Loucy (cell line): ENCODE measurements around the gene PLXNB2.

Source experiments
- H2AFZ ChIP-seq: fragments of 200-600 bp; sonication (generic); 2 replicates; pipeline ENCODE4 v1.6.0; 2016; ENCODE audit warnings: antibody characterized with exemption, mild to moderate bottlenecking, low read length, moderate library complexity
- H3F3A ChIP-seq: fragments of 200-600 bp; 2 replicates; pipeline ENCODE4 v1.6.0; 2016; ENCODE audit warnings: antibody characterized with exemption, low read depth, mild to moderate bottlenecking
- H3K27me3 ChIP-seq: fragments of 200-600 bp; sonication (generic); 2 replicates; pipeline ENCODE4 v1.6.1; 2014; ENCODE audit warnings: low read length, mild to moderate bottlenecking; ENCODE audit not compliant: insufficient read depth, poor library complexity, severe bottlenecking
- H3K36me3 ChIP-seq: fragments of 200-600 bp; sonication (generic); 2 replicates; pipeline ENCODE4 v1.6.1; 2016; ENCODE audit warnings: low read length; ENCODE audit not compliant: insufficient read depth
- H3K4me1 ChIP-seq: fragments of 200-600 bp; sonication (generic); 2 replicates; pipeline ENCODE4 v1.5.1; 2014; ENCODE audit warnings: low read length, mild to moderate bottlenecking; ENCODE audit not compliant: insufficient read depth, poor library complexity, severe bottlenecking
- H3K4me2 ChIP-seq: fragments of 200-600 bp; sonication (generic); 2 replicates; pipeline ENCODE4 v1.6.0; 2014; ENCODE audit warnings: antibody characterized with exemption, low read length, low read depth, mild to moderate bottlenecking; ENCODE audit not compliant: poor library complexity, severe bottlenecking
- H3K4me3 ChIP-seq: fragments of 200-600 bp; sonication (generic); 2 replicates; pipeline ENCODE4 v1.5.1; 2014; ENCODE audit warnings: low read length, mild to moderate bottlenecking, mixed read lengths; ENCODE audit not compliant: poor library complexity, severe bottlenecking
- H3K79me2 ChIP-seq: fragments of 200-600 bp; sonication (generic); 2 replicates; pipeline ENCODE4 v1.6.1; 2014; ENCODE audit warnings: low read length; ENCODE audit not compliant: insufficient read depth
- H3K9ac ChIP-seq: fragments of 200-600 bp; sonication (generic); 2 replicates; pipeline ENCODE4 v1.6.0; 2014; ENCODE audit warnings: mild to moderate bottlenecking, low read depth, low read length, moderate library complexity; ENCODE audit not compliant: poor library complexity, severe bottlenecking
- H3K9me2 ChIP-seq: fragments of 200-600 bp; sonication (generic); replicated peaks from 2 replicates; pipeline ENCODE4 v1.6.1; 2016; ENCODE audit warnings: low read depth, low read length, mixed read lengths
- H3K9me3 ChIP-seq: fragments of 200-600 bp; sonication (generic); 2 replicates; pipeline ENCODE4 v1.6.1; 2014; ENCODE audit warnings: mild to moderate bottlenecking, antibody characterized with exemption, low read length, low read depth; ENCODE audit not compliant: insufficient read depth
- H4K20me1 ChIP-seq: fragments of 200-600 bp; sonication (generic); 2 replicates; pipeline ENCODE4 v1.6.0; 2014; ENCODE audit warnings: antibody characterized with exemption, low read length, mild to moderate bottlenecking; ENCODE audit not compliant: insufficient read depth, poor library complexity, severe bottlenecking
- EZH2phosphoT487 ChIP-seq: fragments of 200-600 bp; IDR thresholded peaks from 2 replicates; pipeline ENCODE4 v1.6.1; 2018; ENCODE audit warnings: antibody characterized with exemption, mild to moderate bottlenecking, moderate library complexity, borderline replicate concordance
- TF ChIP-seq, protein P1 (sequence below): fragments of 200-600 bp; sonication (generic); conservative IDR thresholded peaks from 2 replicates; pipeline ENCODE4 v1.5.1; 2014; ENCODE audit warnings: mild to moderate bottlenecking, antibody characterized with exemption, low read length

PLXNB2 gene

DNA sequence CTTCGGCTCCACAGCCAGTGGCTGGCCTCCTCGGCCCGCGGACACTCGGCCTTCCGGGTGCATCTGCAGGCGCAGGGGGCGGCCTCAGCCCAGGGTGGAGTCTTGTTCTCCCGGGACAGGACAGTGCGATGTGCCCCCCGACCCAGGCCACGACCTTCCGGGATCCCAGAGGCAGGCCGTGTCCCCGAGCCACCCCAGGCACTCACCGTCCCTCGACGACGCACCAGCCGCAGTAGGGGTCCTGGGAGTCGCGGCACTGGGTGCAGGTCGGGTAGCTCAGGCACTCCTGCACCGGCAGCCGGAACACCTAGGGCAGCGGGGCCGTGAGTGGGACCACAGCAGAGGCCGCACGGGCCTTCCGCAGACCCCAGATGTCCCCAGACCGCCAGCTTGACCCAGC lies 19.7 kb downstream of the PLXNB2 start:
- H3K4me1 ChIP-seq, result no peaks in the 10 kb centered on the region
- H3K9ac ChIP-seq, result no peak overlapping the region
- no peak overlapping the region for H3K4me3 ChIP-seq
- TF ChIP-seq EZH2phosphoT487, result no peak
- TF ChIP-seq, protein P1, sequence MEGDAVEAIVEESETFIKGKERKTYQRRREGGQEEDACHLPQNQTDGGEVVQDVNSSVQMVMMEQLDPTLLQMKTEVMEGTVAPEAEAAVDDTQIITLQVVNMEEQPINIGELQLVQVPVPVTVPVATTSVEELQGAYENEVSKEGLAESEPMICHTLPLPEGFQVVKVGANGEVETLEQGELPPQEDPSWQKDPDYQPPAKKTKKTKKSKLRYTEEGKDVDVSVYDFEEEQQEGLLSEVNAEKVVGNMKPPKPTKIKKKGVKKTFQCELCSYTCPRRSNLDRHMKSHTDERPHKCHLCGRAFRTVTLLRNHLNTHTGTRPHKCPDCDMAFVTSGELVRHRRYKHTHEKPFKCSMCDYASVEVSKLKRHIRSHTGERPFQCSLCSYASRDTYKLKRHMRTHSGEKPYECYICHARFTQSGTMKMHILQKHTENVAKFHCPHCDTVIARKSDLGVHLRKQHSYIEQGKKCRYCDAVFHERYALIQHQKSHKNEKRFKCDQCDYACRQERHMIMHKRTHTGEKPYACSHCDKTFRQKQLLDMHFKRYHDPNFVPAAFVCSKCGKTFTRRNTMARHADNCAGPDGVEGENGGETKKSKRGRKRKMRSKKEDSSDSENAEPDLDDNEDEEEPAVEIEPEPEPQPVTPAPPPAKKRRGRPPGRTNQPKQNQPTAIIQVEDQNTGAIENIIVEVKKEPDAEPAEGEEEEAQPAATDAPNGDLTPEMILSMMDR, result no peak
- H3K9me3 ChIP-seq, result no peaks in the 10 kb centered on the region
- H3K79me2 ChIP-seq, result no peaks in the 10 kb centered on the region; the same call in 1 of the 2 replicates
- no peaks in the 10 kb centered on the region for H3K9me2 ChIP-seq
- no peak overlapping the region for H2AFZ ChIP-seq
- peaks cover 9% of the 10 kb centered on the region; the same call in 1 of the 2 replicates for H3K36me3 ChIP-seq
- H3K4me2 ChIP-seq, result no peak overlapping the region
- no peaks in the 10 kb centered on the region for H3F3A ChIP-seq
- H4K20me1 ChIP-seq, result no peaks in the 10 kb centered on the region
- no peaks in the 10 kb centered on the region for H3K27me3 ChIP-seq

DNA sequence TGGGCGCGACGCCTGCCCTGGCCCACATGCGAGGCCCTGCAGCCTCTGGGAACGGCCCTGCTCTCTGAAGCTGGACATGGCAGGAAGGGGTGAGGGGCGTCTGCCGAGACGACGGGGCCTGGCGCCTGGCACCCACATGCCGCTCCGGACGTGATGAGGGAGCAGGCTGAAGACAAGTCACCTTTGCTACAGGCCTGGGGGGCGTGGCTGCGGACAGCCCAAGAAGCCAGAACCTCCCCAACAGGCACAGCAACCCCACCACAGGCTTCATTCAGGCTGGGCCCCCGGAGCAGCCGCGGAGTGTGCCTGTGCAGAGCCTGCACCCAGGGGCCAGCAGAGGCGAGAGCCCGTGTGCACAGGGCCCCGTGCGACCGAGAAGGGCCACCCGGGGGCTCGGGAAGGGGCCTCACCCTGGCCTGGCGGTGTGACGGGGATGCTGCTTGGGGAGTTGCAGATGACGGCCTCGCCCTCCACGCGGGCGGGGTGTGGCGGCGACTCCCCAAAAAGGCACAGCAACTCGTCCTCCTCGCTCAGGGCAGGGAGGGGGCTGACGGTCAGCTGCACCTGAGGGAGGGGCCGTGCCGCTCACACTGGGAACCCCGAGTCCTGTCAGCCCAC lies 20.6 kb downstream of the PLXNB2 start:
- no peaks in the 10 kb centered on the region for H3K9me3 ChIP-seq
- no peaks in the 10 kb centered on the region for H3K4me1 ChIP-seq
- H3K9me2 ChIP-seq, result no peaks in the 10 kb centered on the region
- peaks cover 9% of the 10 kb centered on the region; the same call in 1 of the 2 replicates for H3K36me3 ChIP-seq
- no peaks in the 10 kb centered on the region for H4K20me1 ChIP-seq
- no peaks in the 10 kb centered on the region for H3K27me3 ChIP-seq
- H3K79me2 ChIP-seq, result no peaks in the 10 kb centered on the region
- TF ChIP-seq, protein P1, result no peak
- TF ChIP-seq EZH2phosphoT487, result no peak
- no peak overlapping the region for H3K4me3 ChIP-seq
- H3K9ac ChIP-seq, result no peak overlapping the region
- no peak overlapping the region for H3K4me2 ChIP-seq
- H3F3A ChIP-seq, result no peaks in the 10 kb centered on the region
- H2AFZ ChIP-seq, result no peak overlapping the region

DNA sequence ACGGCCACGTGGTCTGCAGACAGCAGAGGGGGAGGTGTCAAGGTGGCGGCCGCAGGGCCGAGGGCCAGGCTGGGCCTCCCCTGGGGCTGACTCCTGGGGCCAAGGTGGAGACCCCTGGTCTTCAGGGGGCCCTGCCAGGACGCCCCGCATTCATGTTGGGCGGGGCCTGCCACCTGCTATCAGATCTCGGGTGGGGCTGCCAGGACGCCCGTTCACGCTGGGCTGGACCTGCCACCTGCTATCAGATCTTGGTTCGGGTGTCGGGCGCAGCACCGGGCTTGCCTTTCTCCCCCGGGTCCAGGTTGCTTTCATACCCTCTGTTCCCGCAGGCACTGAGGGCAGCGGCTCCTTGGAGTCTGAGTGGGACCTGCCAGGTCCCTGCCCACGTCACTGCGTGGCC lies 21.2 kb downstream of the PLXNB2 start:
- Histone ChIP-seq H3K9me2 (no peaks in the 10 kb centered on the region), H3K4me1 (no peaks in the 10 kb centered on the region), H3K4me2 (no peak overlapping the region), H3K36me3 (peaks cover 9% of the 10 kb centered on the region; the same call in 1 of the 2 replicates), H4K20me1 (no peaks in the 10 kb centered on the region), H3F3A (no peaks in the 10 kb centered on the region), H2AFZ (no peak overlapping the region), H3K79me2 (no peaks in the 10 kb centered on the region), H3K9ac (no peak overlapping the region), H3K27me3 (no peaks in the 10 kb centered on the region), H3K4me3 (no peak overlapping the region), H3K9me3 (no peaks in the 10 kb centered on the region)
- TF ChIP-seq, protein P1, result no peak
- TF ChIP-seq EZH2phosphoT487, result no peak
